H9 (cell line): ENCODE measurements around the gene FNDC8. TPM values are rescaled to one million over a fixed set of nuclear protein-coding genes. Genes with fewer than 3 reads are reported as not detected.

Experiments
- DNase-seq: peaks from one replicate; pipeline ENCODE4 v3.0.0-alpha.2; 2017
- H2AFZ ChIP-seq: one replicate; pipeline ENCODE4 v1.6.1; 2013; ENCODE audit warnings: mild to moderate bottlenecking, low read length, control low read depth, moderate library complexity
- H2AK5ac ChIP-seq: 2 replicates; pipeline ENCODE4 v1.6.1; 2013; ENCODE audit warnings: low read length, control low read depth, mixed read lengths; ENCODE audit not compliant: insufficient read length
- H2BK120ac ChIP-seq: one replicate; pipeline ENCODE4 v1.6.1; 2013; ENCODE audit warnings: low read depth, mild to moderate bottlenecking, low read length, control low read depth, inconsistent platforms; ENCODE audit not compliant: poor library complexity, severe bottlenecking
- H2BK12ac ChIP-seq: 2 replicates; pipeline ENCODE4 v1.6.1; 2013; ENCODE audit warnings: low read length, control low read depth, mixed read lengths, low read depth; ENCODE audit not compliant: insufficient read length
- H2BK15ac ChIP-seq: 2 replicates; pipeline ENCODE4 v1.6.1; 2013; ENCODE audit warnings: low read depth, low read length, control low read depth
- H2BK20ac ChIP-seq: one replicate; pipeline ENCODE4 v1.6.1; 2013; ENCODE audit warnings: low read depth, mild to moderate bottlenecking, low read length, control low read depth, inconsistent platforms; ENCODE audit not compliant: poor library complexity, severe bottlenecking
- H2BK5ac ChIP-seq: 2 replicates; pipeline ENCODE4 v1.6.1; 2013; ENCODE audit warnings: low read length, control low read depth, mixed read lengths; ENCODE audit not compliant: insufficient read length
- H3K14ac ChIP-seq: 2 replicates; pipeline ENCODE4 v1.6.1; 2013; ENCODE audit warnings: low read length, control low read depth; ENCODE audit not compliant: insufficient read depth
- H3K18ac ChIP-seq: 2 replicates; pipeline ENCODE4 v1.6.1; 2013; ENCODE audit warnings: low read depth, mild to moderate bottlenecking, mixed read lengths, low read length, control low read depth; ENCODE audit not compliant: insufficient read length
- H3K23ac ChIP-seq: 2 replicates; pipeline ENCODE4 v1.6.1; 2013; ENCODE audit warnings: low read length, control low read depth, mixed read lengths, low read depth; ENCODE audit not compliant: insufficient read length
- H3K23me2 ChIP-seq: 2 replicates; pipeline ENCODE4 v1.6.1; 2013; ENCODE audit warnings: low read depth, mild to moderate bottlenecking, mixed read lengths, low read length, control low read depth; ENCODE audit not compliant: insufficient read length, poor library complexity, severe bottlenecking
- H3K27ac ChIP-seq: 2 replicates; pipeline ENCODE4 v1.5.1; 2013; ENCODE audit warnings: low read length, control low read depth, mixed read lengths, low read depth; ENCODE audit not compliant: insufficient read length
- H3K27me3 ChIP-seq: 2 replicates; pipeline ENCODE4 v1.6.1; 2013; ENCODE audit warnings: low read length, control low read depth, inconsistent platforms; ENCODE audit not compliant: insufficient read depth
- H3K4ac ChIP-seq: 2 replicates; pipeline ENCODE4 v1.6.1; 2013; ENCODE audit warnings: low read depth, mild to moderate bottlenecking, control low read depth, inconsistent platforms, low read length, moderate library complexity
- H3K4me1 ChIP-seq: 2 replicates; pipeline ENCODE4 v1.6.1; 2013; ENCODE audit warnings: low read length, control low read depth, inconsistent platforms; ENCODE audit not compliant: insufficient read depth
- H3K4me2 ChIP-seq: 2 replicates; pipeline ENCODE4 v1.6.1; 2013; ENCODE audit warnings: low read length, control low read depth, mixed read lengths; ENCODE audit not compliant: insufficient read length, insufficient read depth
- H3K56ac ChIP-seq: 2 replicates; pipeline ENCODE4 v1.6.1; 2013; ENCODE audit warnings: low read depth, mild to moderate bottlenecking, mixed read lengths, low read length, control low read depth; ENCODE audit not compliant: insufficient read length
- H3K79me1 ChIP-seq: 2 replicates; pipeline ENCODE4 v1.6.1; 2013; ENCODE audit warnings: low read depth, mild to moderate bottlenecking, moderate library complexity, low read length, control low read depth, inconsistent platforms; ENCODE audit not compliant: insufficient read depth, poor library complexity, severe bottlenecking
- H3K79me2 ChIP-seq: 2 replicates; pipeline ENCODE4 v1.6.1; 2013; ENCODE audit warnings: low read length, control low read depth, inconsistent platforms; ENCODE audit not compliant: insufficient read depth
- H3K9ac ChIP-seq: 2 replicates; pipeline ENCODE4 v1.6.1; 2013; ENCODE audit warnings: low read length, control low read depth, mixed read lengths; ENCODE audit not compliant: insufficient read length; ENCODE audit errors: extremely low read depth
- H3K9me3 ChIP-seq: one replicate; pipeline ENCODE4 v1.6.1; 2013; ENCODE audit warnings: low read depth, low read length, inconsistent platforms; ENCODE audit not compliant: control insufficient read depth
- H3T11ph ChIP-seq: one replicate; pipeline ENCODE4 v1.6.1; 2013; ENCODE audit warnings: mild to moderate bottlenecking, low read length, control low read depth, inconsistent platforms
- H4K20me1 ChIP-seq: one replicate; pipeline ENCODE4 v1.6.1; 2013; ENCODE audit not compliant: control insufficient read depth, insufficient read length, insufficient read depth
- H4K5ac ChIP-seq: 2 replicates; pipeline ENCODE4 v1.6.1; 2013; ENCODE audit warnings: low read depth, mild to moderate bottlenecking, mixed read lengths, low read length, control low read depth; ENCODE audit not compliant: insufficient read length
- H4K8ac ChIP-seq: replicated peaks from 2 replicates; pipeline ENCODE4 v1.6.1; 2013; ENCODE audit warnings: low read length, control low read depth, mixed read lengths, low read depth; ENCODE audit not compliant: insufficient read length
- H4K91ac ChIP-seq: 2 replicates; pipeline ENCODE4 v1.6.1; 2013; ENCODE audit warnings: low read depth, mild to moderate bottlenecking, moderate library complexity, mixed read lengths, low read length, control low read depth; ENCODE audit not compliant: insufficient read length
- H3K27ac Mint-ChIP-seq, 3 experiments: 2 replicates in 2 of 3; 3 replicates in 1 of 3; pipeline ENCODE4 v1.8.0; 2020 to 2021; ENCODE audit warnings: mixed read lengths in 3 of 3, mild to moderate bottlenecking in 1 of 3, moderate library complexity in 1 of 3
- H3K27me3 Mint-ChIP-seq: 2 replicates; pipeline ENCODE4 v1.8.0; 2021; ENCODE audit warnings: low read depth, mild to moderate bottlenecking, moderate library complexity, mixed read lengths
- H3K36me3 Mint-ChIP-seq, 3 experiments: 2 replicates in 2 of 3; 3 replicates in 1 of 3; pipeline ENCODE4 v1.8.0; 2020 to 2021; ENCODE audit warnings: low read depth in 3 of 3, mixed read lengths in 3 of 3; ENCODE audit not compliant: insufficient read depth in 1 of 3
- H3K4me1 Mint-ChIP-seq, 2 experiments: 2 replicates each; pipeline ENCODE4 v1.8.0; 2020; ENCODE audit warnings: mixed read lengths in 2 of 2
- H3K4me3 Mint-ChIP-seq, 2 experiments: 2 replicates in 1 of 2; 3 replicates in 1 of 2; pipeline ENCODE4 v1.8.0; 2020 to 2021; ENCODE audit warnings: mild to moderate bottlenecking in 2 of 2, mixed read lengths in 2 of 2, moderate library complexity in 1 of 2
- H3K9me3 Mint-ChIP-seq, 2 experiments: 2 replicates in 1 of 2; 3 replicates in 1 of 2; pipeline ENCODE4 v1.8.0; 2020; ENCODE audit warnings: mild to moderate bottlenecking in 2 of 2, mixed read lengths in 2 of 2, moderate library complexity in 1 of 2
- CTCF ChIP-seq: fragments of 200-600 bp; sonication (generic); conservative IDR thresholded peaks from 3 replicates; pipeline ENCODE4 v1.8.0; 2021; ENCODE audit warnings: antibody characterized with exemption, mild to moderate bottlenecking
- WGBS: extraction: QIAGEN DNeasy Blood & Tissue Kit; methylation state at CpG from one replicate; pipeline ENCODE4 v1.1.7; 2013; ENCODE audit warnings: missing lambda C conversion rate, low lambda C conversion rate, mixed read lengths; ENCODE audit not compliant: insufficient read length; ENCODE audit errors: extremely low coverage; 5-methylcytosine and 5-hydroxymethylcytosine counted together
- total RNA-seq: library from RNA; stranded (reverse); gene quantifications from 2 replicates; pipeline ENCODE4 v1.2.1, GENCODE V29; 2021

The FNDC8 gene
- total RNA-seq, 1 experiment from 2014 or later, result not detected

DNA sequence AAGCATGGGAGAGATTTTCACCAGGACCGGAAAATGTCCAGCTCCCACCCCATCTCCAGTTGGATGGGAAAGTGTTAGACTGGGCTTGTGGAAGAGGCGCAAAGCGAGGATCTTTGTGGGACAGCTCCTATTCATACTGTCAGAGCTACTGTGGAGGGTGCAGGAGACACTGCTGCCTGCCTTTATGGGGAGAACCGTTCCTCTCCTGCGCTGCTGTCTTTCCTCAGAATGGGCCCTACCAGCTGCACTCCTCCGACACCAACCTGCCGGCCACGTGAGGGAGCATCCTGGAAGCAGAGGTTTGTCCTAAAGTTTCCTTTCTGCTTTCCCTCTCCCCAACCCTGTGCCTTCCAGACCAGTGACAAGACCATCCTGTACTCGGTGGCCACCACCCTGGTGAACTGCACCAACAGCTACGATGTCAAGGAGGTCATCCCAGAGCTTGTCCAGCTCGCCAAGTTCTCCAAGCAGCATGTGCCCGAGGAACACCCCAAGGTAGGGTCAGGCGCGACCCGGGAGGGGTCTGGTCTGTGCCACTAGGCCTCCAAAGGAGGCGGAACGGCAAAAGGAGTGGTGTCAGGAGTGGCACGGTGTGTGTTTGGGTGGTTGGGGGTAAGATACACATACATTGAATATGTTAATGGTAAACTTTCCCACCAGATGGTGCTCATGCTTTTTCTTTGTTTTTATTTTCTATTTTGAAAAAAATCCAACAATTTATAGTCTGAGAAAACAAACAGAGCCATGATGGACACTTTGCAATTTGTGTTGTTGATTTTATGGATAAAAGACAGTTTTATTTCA, 49.8 kb downstream of the FNDC8 start:
- Histone ChIP-seq H2BK120ac (no peak overlapping the region), H3K23ac (no peak overlapping the region), H3K4me2 (no peak overlapping the region), H3K23me2 (no peaks in the 10 kb centered on the region), H3K9ac (no peak overlapping the region), H3K18ac (no peak overlapping the region), H3K4me1 (no peaks in the 10 kb centered on the region), H3K27me3 (no peaks in the 10 kb centered on the region), H2BK12ac (no peak overlapping the region), H4K8ac (no peak overlapping the region), H3K9me3 (no peaks in the 10 kb centered on the region), H2BK20ac (no peak overlapping the region), H2BK5ac (no peak overlapping the region), H3K14ac (no peak overlapping the region), H4K20me1 (no peaks in the 10 kb centered on the region), H2AFZ (no peak overlapping the region), H3T11ph (no peak overlapping the region), H3K4ac (no peak overlapping the region), H4K91ac (no peak overlapping the region), H3K56ac (no peak overlapping the region), H3K79me1 (no peaks in the 10 kb centered on the region), H3K27ac (no peak overlapping the region), H3K79me2 (no peaks in the 10 kb centered on the region), H2AK5ac (no peak overlapping the region), H2BK15ac (no peak overlapping the region), H4K5ac (no peak overlapping the region)
- H3K4me1 Mint-ChIP-seq, result peaks cover 2% of the 10 kb centered on the region in 2 experiments; a peak in 2 of 4 replicates
- H3K36me3 Mint-ChIP-seq, result no peaks in the 10 kb centered on the region; a peak in 1 of 7 replicates
- no peak for TF ChIP-seq CTCF
- H3K4me3 Mint-ChIP-seq, result no peak overlapping the region
- WGBS, result no CpG with 5 or more reads among the region's 18 CpGs
- H3K27ac Mint-ChIP-seq, result no peak overlapping the region
- peaks cover 6% of the 10 kb centered on the region for H3K27me3 Mint-ChIP-seq
- H3K9me3 Mint-ChIP-seq, result no peaks in the 10 kb centered on the region
- DNase-seq, result no peak
